ENCODE data around the gene SHD. TPM values are rescaled to one million over a fixed set of nuclear protein-coding genes. Genes with fewer than 3 reads are reported as not detected.
"Not testable (repeated sequence)": the region's sequence is repeated elsewhere in the genome, so short reads cannot be mapped to it uniquely, and the experiment has no call there.

Gene SHD
- total and polyA plus RNA-seq, 7 donors: 0.04 to 2.1 (median 0.52) TPM; not detected in 1

DNA sequence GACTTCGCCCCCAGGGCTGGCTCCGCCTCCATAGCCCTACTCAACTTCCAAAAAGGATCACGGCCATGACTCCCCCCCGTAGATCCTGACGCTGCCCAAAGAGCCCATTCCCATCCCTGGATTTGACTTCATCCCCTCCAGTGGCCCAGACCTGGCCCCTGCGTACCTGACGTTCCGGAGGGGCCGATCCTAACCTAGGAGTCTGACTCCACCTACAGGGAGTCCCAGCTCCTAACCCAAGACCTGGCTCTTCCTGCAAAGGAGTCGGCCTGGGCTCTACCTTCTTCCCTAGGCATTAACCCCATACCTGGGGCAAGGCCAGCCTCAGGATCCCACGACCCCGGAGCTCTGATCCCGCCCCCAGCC is 48.8 kb downstream of the SHD start:
- H3K4me1 ChIP-seq: no peaks in the 10 kb centered on the region
- peak in 1 of 4 donors; percentile 5 for ATAC-seq
- 5 to 12% (median 12%) methylated on average over 13 of the region's 13 CpGs for WGBS, 3 donors
- intact Hi-C loops (cut with DNase I): no loop called here
- TF ChIP-seq, protein P1, sequence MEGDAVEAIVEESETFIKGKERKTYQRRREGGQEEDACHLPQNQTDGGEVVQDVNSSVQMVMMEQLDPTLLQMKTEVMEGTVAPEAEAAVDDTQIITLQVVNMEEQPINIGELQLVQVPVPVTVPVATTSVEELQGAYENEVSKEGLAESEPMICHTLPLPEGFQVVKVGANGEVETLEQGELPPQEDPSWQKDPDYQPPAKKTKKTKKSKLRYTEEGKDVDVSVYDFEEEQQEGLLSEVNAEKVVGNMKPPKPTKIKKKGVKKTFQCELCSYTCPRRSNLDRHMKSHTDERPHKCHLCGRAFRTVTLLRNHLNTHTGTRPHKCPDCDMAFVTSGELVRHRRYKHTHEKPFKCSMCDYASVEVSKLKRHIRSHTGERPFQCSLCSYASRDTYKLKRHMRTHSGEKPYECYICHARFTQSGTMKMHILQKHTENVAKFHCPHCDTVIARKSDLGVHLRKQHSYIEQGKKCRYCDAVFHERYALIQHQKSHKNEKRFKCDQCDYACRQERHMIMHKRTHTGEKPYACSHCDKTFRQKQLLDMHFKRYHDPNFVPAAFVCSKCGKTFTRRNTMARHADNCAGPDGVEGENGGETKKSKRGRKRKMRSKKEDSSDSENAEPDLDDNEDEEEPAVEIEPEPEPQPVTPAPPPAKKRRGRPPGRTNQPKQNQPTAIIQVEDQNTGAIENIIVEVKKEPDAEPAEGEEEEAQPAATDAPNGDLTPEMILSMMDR (IDR thresholded peaks at IDR 0.05): no peak
- H3K27me3 ChIP-seq (ENCODE audit: insufficient read depth in 3 of 3, low read length in 2 of 3): peaks cover 0 to 20% (median 9%) of the 10 kb centered on the region in 3 donors
- H3K36me3 ChIP-seq (ENCODE audit: insufficient read depth in 1 of 2, low read depth in 1 of 2): no peaks in the 10 kb centered on the region
- no peak overlapping the region for H3K27ac ChIP-seq
- no peaks in the 10 kb centered on the region for H3K9me3 ChIP-seq
- H3K4me3 ChIP-seq: peak overlapping the region; percentile 39
- DNase-seq: no peak

DNA sequence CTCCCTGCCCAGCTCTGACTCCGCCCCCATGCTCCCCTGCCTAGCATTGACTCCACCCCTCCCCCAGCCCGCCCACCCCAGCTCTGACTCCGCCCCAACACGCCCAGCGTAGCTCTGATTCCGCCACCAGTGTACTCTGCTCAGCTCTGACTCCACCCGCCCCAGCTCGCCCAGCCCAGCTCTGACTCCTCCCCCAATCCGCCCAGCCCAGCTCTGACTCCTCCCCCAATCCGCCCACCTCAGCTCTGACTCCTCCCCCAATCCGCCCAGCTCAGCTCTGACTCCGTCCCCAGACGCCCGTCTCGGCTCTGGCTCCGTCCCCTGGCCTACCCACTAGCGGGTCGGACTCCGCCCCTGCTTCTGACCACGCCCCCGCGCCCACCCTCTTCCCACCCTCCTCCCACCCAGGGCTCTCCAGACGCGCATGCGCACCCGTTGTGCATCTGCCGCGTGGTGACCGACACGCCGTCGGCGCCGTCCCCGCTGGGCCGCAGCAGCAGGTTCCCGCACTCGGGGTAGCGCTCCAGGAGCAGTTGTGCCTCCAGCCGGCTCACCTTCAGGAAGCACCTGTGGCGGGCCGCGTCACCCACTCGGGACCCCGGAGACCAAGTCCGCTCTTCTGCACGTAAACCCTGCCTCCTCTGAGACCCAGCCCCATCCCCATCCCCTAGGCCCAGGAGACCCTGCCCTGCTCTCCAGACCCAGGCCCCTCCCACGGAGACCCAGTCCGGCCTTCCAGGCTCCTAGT is 49.4 kb downstream of the SHD start:
- Histone ChIP-seq H3K27ac (no peak overlapping the region), H3K4me3 (peak overlapping the region; percentile 59)
- TF ChIP-seq, protein P1 (IDR thresholded peaks at IDR 0.05): no peak

DNA sequence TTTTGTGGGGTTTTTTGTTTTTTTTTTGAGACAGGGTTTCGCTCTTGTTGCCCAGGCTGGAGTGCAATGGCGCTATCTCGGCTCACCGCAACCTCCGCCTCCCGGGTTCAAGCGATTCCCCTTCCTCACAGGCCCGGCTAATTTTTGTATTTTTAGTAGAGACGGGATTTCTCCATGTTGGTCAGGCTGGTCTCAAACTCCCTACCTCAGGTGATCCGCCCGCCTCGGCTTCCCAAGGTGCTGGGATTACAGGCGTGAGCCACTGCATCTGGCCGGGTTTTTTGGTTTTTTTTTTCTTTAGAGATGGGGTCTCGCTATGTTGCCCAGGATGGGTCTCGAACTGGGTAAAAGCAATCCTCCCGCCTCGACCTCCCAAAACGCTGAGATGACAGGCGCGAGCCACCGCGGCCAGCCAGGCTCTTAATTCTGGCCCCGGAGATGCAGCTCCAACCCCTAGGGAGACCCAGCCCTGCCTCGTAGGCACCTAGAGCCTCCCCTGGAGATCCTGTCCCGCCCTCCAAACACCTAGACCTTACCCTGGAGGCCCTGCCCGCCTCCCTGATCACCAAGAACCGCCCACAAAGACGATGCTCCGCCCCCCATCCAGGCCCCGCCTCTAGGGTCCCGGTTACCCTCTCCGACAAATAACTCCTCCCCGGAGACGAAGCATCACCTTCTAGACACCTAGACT is 50.1 kb downstream of the SHD start:
- ATAC-seq; H3K4me1 ChIP-seq; DNase-seq; intact Hi-C loops (cut with DNase I); H3K27ac ChIP-seq; H3K36me3 ChIP-seq (ENCODE audit: insufficient read depth in 1 of 2, low read depth in 1 of 2); H3K9me3 ChIP-seq: not testable (repeated sequence)
- Histone ChIP-seq H3K27me3 (ENCODE audit: insufficient read depth in 3 of 3, low read length in 2 of 3) (peaks cover 0 to 20% (median 9%) of the 10 kb centered on the region in 3 donors), H3K4me3 (peak overlapping the region; percentile 59)
- WGBS, 3 donors: 33 to 39% (median 36%) methylated on average over 26 to 35 of the region's 35 CpGs

More for the DNA sequence above, 49.4 kb downstream of the SHD start:
- DNase-seq (peak; percentile 88 to 99), ATAC-seq (peak; percentile 92 to 95 (median 94))
- Histone ChIP-seq H3K27me3 (ENCODE audit: insufficient read depth in 3 of 3, low read length in 2 of 3) (peaks cover 0 to 20% (median 9%) of the 10 kb centered on the region in 3 donors), H3K9me3 (no peaks in the 10 kb centered on the region), H3K36me3 (ENCODE audit: insufficient read depth in 1 of 2, low read depth in 1 of 2) (no peaks in the 10 kb centered on the region), H3K4me1 (no peaks in the 10 kb centered on the region)
- intact Hi-C loops (cut with DNase I): no loop called here
- WGBS, 3 donors: 0 to 1% (median 1%) methylated on average over 37 to 49 of the region's 49 CpGs

DNA sequence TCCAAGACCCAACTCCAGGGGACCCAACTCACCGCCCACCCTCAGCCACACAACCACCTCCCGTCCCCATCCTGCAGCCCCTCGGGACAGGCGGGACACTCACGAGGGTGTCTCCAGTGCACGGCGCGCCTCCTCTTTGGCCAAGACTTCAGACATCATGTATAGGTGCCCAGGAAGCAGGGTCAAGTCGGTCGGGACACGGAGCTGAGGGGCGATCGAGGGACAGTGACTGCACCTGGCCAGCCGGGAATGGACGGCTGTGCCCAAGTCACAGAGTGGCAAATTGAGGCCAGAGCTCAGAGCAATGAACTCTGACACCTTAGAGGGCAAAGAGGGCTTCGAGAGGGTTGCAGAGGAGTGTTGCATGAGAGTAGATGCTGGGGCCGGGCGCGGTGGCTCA is 50.8 kb downstream of the SHD start:
- intact Hi-C loops (cut with DNase I): no loop called here

More for the DNA sequence above, 50.8 kb downstream of the SHD start:
- TF ChIP-seq, protein P1 (IDR thresholded peaks at IDR 0.05): no peak
- Histone ChIP-seq H3K4me1 (no peaks in the 10 kb centered on the region), H3K27me3 (ENCODE audit: insufficient read depth in 3 of 3, low read length in 2 of 3) (peaks cover 0 to 20% (median 9%) of the 10 kb centered on the region in 3 donors), H3K9me3 (no peaks in the 10 kb centered on the region), H3K27ac (no peak overlapping the region), H3K36me3 (ENCODE audit: insufficient read depth in 1 of 2, low read depth in 1 of 2) (no peaks in the 10 kb centered on the region), H3K4me3 (no peak overlapping the region)
- no peak for ATAC-seq
- DNase-seq: no peak
- 93 to 95% (median 94%) methylated on average over 19 of the region's 19 CpGs for WGBS, 3 donors

Data from psoas muscle (tissue), 8 donors.